ENCODE measurements around the gene APOC1. TPM values are rescaled to one million over a fixed set of nuclear protein-coding genes. Genes with fewer than 3 reads are reported as not detected.

The APOC1 gene
- total RNA-seq, 1 experiment from 2014 or later = 48.5 TPM

DNA sequence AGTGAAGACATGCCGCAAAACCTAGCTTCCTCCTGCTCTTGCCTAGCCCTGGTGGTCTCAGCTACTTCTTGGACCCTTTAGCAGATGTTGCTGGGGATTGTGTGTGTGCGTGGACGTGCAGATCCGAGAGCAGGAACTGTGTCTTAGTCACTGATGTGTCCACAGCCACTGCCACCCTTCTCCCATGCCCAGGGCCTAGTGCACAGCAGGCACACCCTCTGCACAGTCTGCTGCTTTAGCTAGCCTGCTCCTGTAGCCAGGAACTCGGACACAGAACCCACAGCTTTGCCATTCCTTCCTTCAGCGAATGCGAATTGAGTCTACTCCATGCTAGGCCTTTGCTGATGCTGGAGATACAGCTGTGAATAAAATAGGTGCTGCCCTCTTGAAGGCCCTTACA, 43.1 kb downstream of the APOC1 start:
- no TSS peak for BruUV-seq (replicated peaks)
- H3K27ac ChIP-seq (ENCODE audit: low read length) = no peak overlapping the region
- DNase-seq (ENCODE audit: low read depth, low spot score) (no peak), ATAC-seq (no peak)
- intact Hi-C loops (cut with micrococcal nuclease; ENCODE audit: unreplicated experiment) (no loop called here), in situ Hi-C loops (cut with HindIII; ENCODE audit: low pct_unique_long_range_greater_than_20kb, low sequenced_read_pairs) (no loop called here)
- TF ChIP-seq REST (IDR thresholded peaks at IDR 0.05; ENCODE audit: insufficient read depth in 1 of 2, low read depth in 2 of 2, low read length in 1 of 2) (no peak), POLR2AphosphoS5 (IDR thresholded peaks at IDR 0.05; ENCODE audit: low read depth, low read length) (no peak), TCF7L2 (IDR thresholded peaks at IDR 0.05; ENCODE audit: low read depth, low read length) (no peak), SIN3A (IDR thresholded peaks at IDR 0.05; ENCODE audit: borderline replicate concordance, insufficient read depth, low read depth, low read length) (no peak)
- TF ChIP-seq, protein P1, sequence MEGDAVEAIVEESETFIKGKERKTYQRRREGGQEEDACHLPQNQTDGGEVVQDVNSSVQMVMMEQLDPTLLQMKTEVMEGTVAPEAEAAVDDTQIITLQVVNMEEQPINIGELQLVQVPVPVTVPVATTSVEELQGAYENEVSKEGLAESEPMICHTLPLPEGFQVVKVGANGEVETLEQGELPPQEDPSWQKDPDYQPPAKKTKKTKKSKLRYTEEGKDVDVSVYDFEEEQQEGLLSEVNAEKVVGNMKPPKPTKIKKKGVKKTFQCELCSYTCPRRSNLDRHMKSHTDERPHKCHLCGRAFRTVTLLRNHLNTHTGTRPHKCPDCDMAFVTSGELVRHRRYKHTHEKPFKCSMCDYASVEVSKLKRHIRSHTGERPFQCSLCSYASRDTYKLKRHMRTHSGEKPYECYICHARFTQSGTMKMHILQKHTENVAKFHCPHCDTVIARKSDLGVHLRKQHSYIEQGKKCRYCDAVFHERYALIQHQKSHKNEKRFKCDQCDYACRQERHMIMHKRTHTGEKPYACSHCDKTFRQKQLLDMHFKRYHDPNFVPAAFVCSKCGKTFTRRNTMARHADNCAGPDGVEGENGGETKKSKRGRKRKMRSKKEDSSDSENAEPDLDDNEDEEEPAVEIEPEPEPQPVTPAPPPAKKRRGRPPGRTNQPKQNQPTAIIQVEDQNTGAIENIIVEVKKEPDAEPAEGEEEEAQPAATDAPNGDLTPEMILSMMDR (IDR thresholded peaks at IDR 0.05) = no peak
- peaks cover 4% of the 10 kb centered on the region; the same call in 1 of the 2 replicates for H3K4me1 ChIP-seq (ENCODE audit: control insufficient read depth, insufficient read depth, low read length)
- no peak overlapping the region for H3K4me3 ChIP-seq (ENCODE audit: low read depth in 2 of 2, low read length in 2 of 2)
- H3K36me3 ChIP-seq (ENCODE audit: control insufficient read depth, insufficient read depth, low read length) = no peaks in the 10 kb centered on the region; the same call in 1 of the 2 replicates
- no peaks in the 10 kb centered on the region for H3K9me3 ChIP-seq (ENCODE audit: control insufficient read depth, insufficient read depth, low read depth, low read length)
- ChIA-PET POLR2A (no interaction called here), CTCF (no interaction called here)
- H3K27me3 ChIP-seq (ENCODE audit: control insufficient read depth, insufficient read depth, low read length) = no peaks in the 10 kb centered on the region

GRCh38 chr19:44958090-44958489, 43.7 kb downstream of the APOC1 start:
- ChIA-PET POLR2A (interaction anchor here (0.5 kb wide), 1 partner anchor 141 kb away, joined by 3 read pairs; no protein-coding TSS in a partner anchor), CTCF (no interaction called here)
- peaks cover 4% of the 10 kb centered on the region; the same call in 1 of the 2 replicates for H3K4me1 ChIP-seq (ENCODE audit: control insufficient read depth, insufficient read depth, low read length)
- in situ Hi-C loops (cut with HindIII; ENCODE audit: low pct_unique_long_range_greater_than_20kb, low sequenced_read_pairs) (no loop called here), intact Hi-C loops (cut with micrococcal nuclease; ENCODE audit: unreplicated experiment) (no loop called here)
- H3K4me3 ChIP-seq (ENCODE audit: low read depth in 2 of 2, low read length in 2 of 2) = no peak overlapping the region
- no peak overlapping the region for H3K27ac ChIP-seq (ENCODE audit: low read length)
- H3K27me3 ChIP-seq (ENCODE audit: control insufficient read depth, insufficient read depth, low read length) = no peaks in the 10 kb centered on the region
- DNase-seq (ENCODE audit: low read depth, low spot score) (no peak), ATAC-seq (no peak)
- H3K9me3 ChIP-seq (ENCODE audit: control insufficient read depth, insufficient read depth, low read depth, low read length) = no peaks in the 10 kb centered on the region
- no peak for TF ChIP-seq TCF7L2 (IDR thresholded peaks at IDR 0.05; ENCODE audit: low read depth, low read length)
- TF ChIP-seq POLR2AphosphoS5 (IDR thresholded peaks at IDR 0.05; ENCODE audit: low read depth, low read length) = no peak
- TF ChIP-seq, protein P1 (IDR thresholded peaks at IDR 0.05) = no peak
- no peak for TF ChIP-seq SIN3A (IDR thresholded peaks at IDR 0.05; ENCODE audit: borderline replicate concordance, insufficient read depth, low read depth, low read length)
- no peak for TF ChIP-seq REST (IDR thresholded peaks at IDR 0.05; ENCODE audit: insufficient read depth in 1 of 2, low read depth in 2 of 2, low read length in 1 of 2)
- H3K36me3 ChIP-seq (ENCODE audit: control insufficient read depth, insufficient read depth, low read length) = no peaks in the 10 kb centered on the region; the same call in 1 of the 2 replicates
- BruUV-seq (replicated peaks) = no TSS peak

All from Panc1 (cell line).